22Rv1 (cell line): Measurements from ENCODE around the gene FAM78A.

Source experiments
- ZFX ChIP-seq: fragments of 450-650 bp; IDR thresholded peaks from 2 replicates; pipeline ENCODE4 v1.6.1; 2017; ENCODE audit warnings: antibody characterized with exemption, borderline replicate concordance
- TF ChIP-seq, protein P1 (sequence below): fragments of 450-650 bp; IDR thresholded peaks from 2 replicates; pipeline ENCODE4 v1.5.1; 2017; ENCODE audit warnings: mild to moderate bottlenecking

DNA sequence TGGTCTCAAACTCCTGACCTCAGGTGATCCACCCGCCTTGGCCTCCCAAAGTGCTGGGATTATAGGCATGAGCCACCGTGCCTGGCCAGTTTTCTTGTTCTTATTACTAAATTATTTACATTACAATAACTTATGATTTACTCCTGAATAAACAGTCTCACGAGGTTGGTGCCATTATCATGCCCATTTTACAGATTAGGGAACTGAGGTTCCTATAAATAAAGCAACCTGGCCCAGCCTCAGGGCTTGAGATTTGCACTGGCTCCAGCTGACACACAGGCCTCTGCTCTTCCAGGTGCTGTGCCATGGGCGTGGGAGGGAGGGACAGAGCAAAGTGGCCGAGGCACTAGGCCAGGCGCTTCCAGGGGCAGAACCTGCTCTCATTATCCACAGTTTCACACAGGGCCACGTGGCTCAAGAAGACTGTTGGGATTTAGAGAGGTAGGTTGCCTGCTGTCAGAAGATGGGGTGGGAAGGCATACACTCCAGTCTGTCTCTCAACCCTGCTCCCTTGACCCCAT, 15.5 kb upstream of the FAM78A start:
- TF ChIP-seq, protein P1, sequence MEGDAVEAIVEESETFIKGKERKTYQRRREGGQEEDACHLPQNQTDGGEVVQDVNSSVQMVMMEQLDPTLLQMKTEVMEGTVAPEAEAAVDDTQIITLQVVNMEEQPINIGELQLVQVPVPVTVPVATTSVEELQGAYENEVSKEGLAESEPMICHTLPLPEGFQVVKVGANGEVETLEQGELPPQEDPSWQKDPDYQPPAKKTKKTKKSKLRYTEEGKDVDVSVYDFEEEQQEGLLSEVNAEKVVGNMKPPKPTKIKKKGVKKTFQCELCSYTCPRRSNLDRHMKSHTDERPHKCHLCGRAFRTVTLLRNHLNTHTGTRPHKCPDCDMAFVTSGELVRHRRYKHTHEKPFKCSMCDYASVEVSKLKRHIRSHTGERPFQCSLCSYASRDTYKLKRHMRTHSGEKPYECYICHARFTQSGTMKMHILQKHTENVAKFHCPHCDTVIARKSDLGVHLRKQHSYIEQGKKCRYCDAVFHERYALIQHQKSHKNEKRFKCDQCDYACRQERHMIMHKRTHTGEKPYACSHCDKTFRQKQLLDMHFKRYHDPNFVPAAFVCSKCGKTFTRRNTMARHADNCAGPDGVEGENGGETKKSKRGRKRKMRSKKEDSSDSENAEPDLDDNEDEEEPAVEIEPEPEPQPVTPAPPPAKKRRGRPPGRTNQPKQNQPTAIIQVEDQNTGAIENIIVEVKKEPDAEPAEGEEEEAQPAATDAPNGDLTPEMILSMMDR = no peak
- TF ChIP-seq ZFX = no peak
